H9 (cell line): ENCODE measurements around the gene LARGE1. TPM values are rescaled to one million over a fixed set of nuclear protein-coding genes. Genes with fewer than 3 reads are reported as not detected.

Experiments
- DNase-seq: peaks from one replicate; pipeline ENCODE4 v3.0.0-alpha.2; 2017
- H2AFZ ChIP-seq: one replicate; pipeline ENCODE4 v1.6.1; 2013; ENCODE audit warnings: mild to moderate bottlenecking, low read length, control low read depth, moderate library complexity
- H2AK5ac ChIP-seq: 2 replicates; pipeline ENCODE4 v1.6.1; 2013; ENCODE audit warnings: low read length, control low read depth, mixed read lengths; ENCODE audit not compliant: insufficient read length
- H2BK120ac ChIP-seq: one replicate; pipeline ENCODE4 v1.6.1; 2013; ENCODE audit warnings: low read depth, mild to moderate bottlenecking, low read length, control low read depth, inconsistent platforms; ENCODE audit not compliant: poor library complexity, severe bottlenecking
- H2BK12ac ChIP-seq: 2 replicates; pipeline ENCODE4 v1.6.1; 2013; ENCODE audit warnings: low read length, control low read depth, mixed read lengths, low read depth; ENCODE audit not compliant: insufficient read length
- H2BK15ac ChIP-seq: 2 replicates; pipeline ENCODE4 v1.6.1; 2013; ENCODE audit warnings: low read depth, low read length, control low read depth
- H2BK20ac ChIP-seq: one replicate; pipeline ENCODE4 v1.6.1; 2013; ENCODE audit warnings: low read depth, mild to moderate bottlenecking, low read length, control low read depth, inconsistent platforms; ENCODE audit not compliant: poor library complexity, severe bottlenecking
- H2BK5ac ChIP-seq: 2 replicates; pipeline ENCODE4 v1.6.1; 2013; ENCODE audit warnings: low read length, control low read depth, mixed read lengths; ENCODE audit not compliant: insufficient read length
- H3K14ac ChIP-seq: 2 replicates; pipeline ENCODE4 v1.6.1; 2013; ENCODE audit warnings: low read length, control low read depth; ENCODE audit not compliant: insufficient read depth
- H3K18ac ChIP-seq: 2 replicates; pipeline ENCODE4 v1.6.1; 2013; ENCODE audit warnings: low read depth, mild to moderate bottlenecking, mixed read lengths, low read length, control low read depth; ENCODE audit not compliant: insufficient read length
- H3K23ac ChIP-seq: 2 replicates; pipeline ENCODE4 v1.6.1; 2013; ENCODE audit warnings: low read length, control low read depth, mixed read lengths, low read depth; ENCODE audit not compliant: insufficient read length
- H3K23me2 ChIP-seq: 2 replicates; pipeline ENCODE4 v1.6.1; 2013; ENCODE audit warnings: low read depth, mild to moderate bottlenecking, mixed read lengths, low read length, control low read depth; ENCODE audit not compliant: insufficient read length, poor library complexity, severe bottlenecking
- H3K27ac ChIP-seq: 2 replicates; pipeline ENCODE4 v1.5.1; 2013; ENCODE audit warnings: low read length, control low read depth, mixed read lengths, low read depth; ENCODE audit not compliant: insufficient read length
- H3K27me3 ChIP-seq: 2 replicates; pipeline ENCODE4 v1.6.1; 2013; ENCODE audit warnings: low read length, control low read depth, inconsistent platforms; ENCODE audit not compliant: insufficient read depth
- H3K4ac ChIP-seq: 2 replicates; pipeline ENCODE4 v1.6.1; 2013; ENCODE audit warnings: low read depth, mild to moderate bottlenecking, control low read depth, inconsistent platforms, low read length, moderate library complexity
- H3K4me1 ChIP-seq: 2 replicates; pipeline ENCODE4 v1.6.1; 2013; ENCODE audit warnings: low read length, control low read depth, inconsistent platforms; ENCODE audit not compliant: insufficient read depth
- H3K4me2 ChIP-seq: 2 replicates; pipeline ENCODE4 v1.6.1; 2013; ENCODE audit warnings: low read length, control low read depth, mixed read lengths; ENCODE audit not compliant: insufficient read length, insufficient read depth
- H3K56ac ChIP-seq: 2 replicates; pipeline ENCODE4 v1.6.1; 2013; ENCODE audit warnings: low read depth, mild to moderate bottlenecking, mixed read lengths, low read length, control low read depth; ENCODE audit not compliant: insufficient read length
- H3K79me1 ChIP-seq: 2 replicates; pipeline ENCODE4 v1.6.1; 2013; ENCODE audit warnings: low read depth, mild to moderate bottlenecking, moderate library complexity, low read length, control low read depth, inconsistent platforms; ENCODE audit not compliant: insufficient read depth, poor library complexity, severe bottlenecking
- H3K79me2 ChIP-seq: 2 replicates; pipeline ENCODE4 v1.6.1; 2013; ENCODE audit warnings: low read length, control low read depth, inconsistent platforms; ENCODE audit not compliant: insufficient read depth
- H3K9ac ChIP-seq: 2 replicates; pipeline ENCODE4 v1.6.1; 2013; ENCODE audit warnings: low read length, control low read depth, mixed read lengths; ENCODE audit not compliant: insufficient read length; ENCODE audit errors: extremely low read depth
- H3K9me3 ChIP-seq: one replicate; pipeline ENCODE4 v1.6.1; 2013; ENCODE audit warnings: low read depth, low read length, inconsistent platforms; ENCODE audit not compliant: control insufficient read depth
- H3T11ph ChIP-seq: one replicate; pipeline ENCODE4 v1.6.1; 2013; ENCODE audit warnings: mild to moderate bottlenecking, low read length, control low read depth, inconsistent platforms
- H4K20me1 ChIP-seq: one replicate; pipeline ENCODE4 v1.6.1; 2013; ENCODE audit not compliant: control insufficient read depth, insufficient read length, insufficient read depth
- H4K5ac ChIP-seq: 2 replicates; pipeline ENCODE4 v1.6.1; 2013; ENCODE audit warnings: low read depth, mild to moderate bottlenecking, mixed read lengths, low read length, control low read depth; ENCODE audit not compliant: insufficient read length
- H4K8ac ChIP-seq: replicated peaks from 2 replicates; pipeline ENCODE4 v1.6.1; 2013; ENCODE audit warnings: low read length, control low read depth, mixed read lengths, low read depth; ENCODE audit not compliant: insufficient read length
- H4K91ac ChIP-seq: 2 replicates; pipeline ENCODE4 v1.6.1; 2013; ENCODE audit warnings: low read depth, mild to moderate bottlenecking, moderate library complexity, mixed read lengths, low read length, control low read depth; ENCODE audit not compliant: insufficient read length
- H3K27ac Mint-ChIP-seq, 3 experiments: 2 replicates in 2 of 3; 3 replicates in 1 of 3; pipeline ENCODE4 v1.8.0; 2020 to 2021; ENCODE audit warnings: mixed read lengths in 3 of 3, mild to moderate bottlenecking in 1 of 3, moderate library complexity in 1 of 3
- H3K27me3 Mint-ChIP-seq: 2 replicates; pipeline ENCODE4 v1.8.0; 2021; ENCODE audit warnings: low read depth, mild to moderate bottlenecking, moderate library complexity, mixed read lengths
- H3K36me3 Mint-ChIP-seq, 3 experiments: 2 replicates in 2 of 3; 3 replicates in 1 of 3; pipeline ENCODE4 v1.8.0; 2020 to 2021; ENCODE audit warnings: low read depth in 3 of 3, mixed read lengths in 3 of 3; ENCODE audit not compliant: insufficient read depth in 1 of 3
- H3K4me1 Mint-ChIP-seq, 2 experiments: 2 replicates each; pipeline ENCODE4 v1.8.0; 2020; ENCODE audit warnings: mixed read lengths in 2 of 2
- H3K4me3 Mint-ChIP-seq, 2 experiments: 2 replicates in 1 of 2; 3 replicates in 1 of 2; pipeline ENCODE4 v1.8.0; 2020 to 2021; ENCODE audit warnings: mild to moderate bottlenecking in 2 of 2, mixed read lengths in 2 of 2, moderate library complexity in 1 of 2
- H3K9me3 Mint-ChIP-seq, 2 experiments: 2 replicates in 1 of 2; 3 replicates in 1 of 2; pipeline ENCODE4 v1.8.0; 2020; ENCODE audit warnings: mild to moderate bottlenecking in 2 of 2, mixed read lengths in 2 of 2, moderate library complexity in 1 of 2
- CTCF ChIP-seq: fragments of 200-600 bp; sonication (generic); conservative IDR thresholded peaks from 3 replicates; pipeline ENCODE4 v1.8.0; 2021; ENCODE audit warnings: antibody characterized with exemption, mild to moderate bottlenecking
- WGBS: extraction: QIAGEN DNeasy Blood & Tissue Kit; methylation state at CpG from one replicate; pipeline ENCODE4 v1.1.7; 2013; ENCODE audit warnings: missing lambda C conversion rate, low lambda C conversion rate, mixed read lengths; ENCODE audit not compliant: insufficient read length; ENCODE audit errors: extremely low coverage; 5-methylcytosine and 5-hydroxymethylcytosine counted together
- total RNA-seq: library from RNA; stranded (reverse); gene quantifications from 2 replicates; pipeline ENCODE4 v1.2.1, GENCODE V29; 2021

Gene LARGE1
- total RNA-seq, 1 experiment from 2014 or later = 43.5 TPM

DNA sequence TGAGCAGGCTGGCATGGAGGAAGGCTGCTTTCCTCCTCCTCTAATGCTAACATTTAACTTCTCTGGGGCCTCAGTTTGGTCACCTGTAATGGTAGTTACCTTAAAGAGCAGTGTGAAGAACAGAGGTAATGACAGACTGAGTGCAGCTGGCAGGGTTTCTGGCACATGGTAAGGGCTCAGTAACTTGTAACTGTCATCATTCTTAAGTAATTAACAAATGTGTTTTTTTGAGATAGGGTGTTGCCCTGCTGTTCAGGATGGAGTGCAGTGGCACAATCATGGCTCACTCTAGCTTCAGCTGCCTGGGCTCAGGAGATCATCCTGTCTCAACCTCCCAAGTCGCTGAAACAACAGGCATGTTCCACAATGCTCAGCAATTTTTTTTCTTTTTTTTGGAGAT is 620.1 kb downstream of the LARGE1 start:
- no peak overlapping the region for H2BK15ac ChIP-seq
- no peak overlapping the region for H2BK120ac ChIP-seq
- no peak overlapping the region for H3T11ph ChIP-seq
- DNase-seq = no peak
- Mint-ChIP-seq H3K27ac (no peak overlapping the region), H3K27me3 (no peaks in the 10 kb centered on the region), H3K36me3 (peaks cover 0 to 3% (median 3%) of the 10 kb centered on the region in 3 experiments; a peak in 3 of 7 replicates), H3K4me3 (no peak overlapping the region), H3K4me1 (peaks cover 9 to 18% of the 10 kb centered on the region in 2 experiments), H3K9me3 (no peaks in the 10 kb centered on the region)
- H3K4me2 ChIP-seq = no peak overlapping the region
- WGBS = no CpG with 5 or more reads among the region's 1 CpG
- H3K79me2 ChIP-seq = no peaks in the 10 kb centered on the region
- H3K9me3 ChIP-seq = no peaks in the 10 kb centered on the region
- no peaks in the 10 kb centered on the region for H3K79me1 ChIP-seq
- H4K20me1 ChIP-seq = no peaks in the 10 kb centered on the region
- no peak overlapping the region for H2AK5ac ChIP-seq
- no peak overlapping the region for H3K23ac ChIP-seq
- H3K14ac ChIP-seq = no peak overlapping the region
- no peaks in the 10 kb centered on the region for H3K23me2 ChIP-seq
- H3K27me3 ChIP-seq = no peaks in the 10 kb centered on the region
- no peak overlapping the region for H2BK12ac ChIP-seq
- H3K27ac ChIP-seq = no peak overlapping the region
- H2BK20ac ChIP-seq = no peak overlapping the region
- H3K4ac ChIP-seq = no peak overlapping the region
- no peak overlapping the region for H3K56ac ChIP-seq
- no peak overlapping the region for H2AFZ ChIP-seq
- no peaks in the 10 kb centered on the region for H3K4me1 ChIP-seq
- H2BK5ac ChIP-seq = no peak overlapping the region
- no peak overlapping the region for H3K9ac ChIP-seq
- H3K18ac ChIP-seq = no peak overlapping the region
- H4K91ac ChIP-seq = no peak overlapping the region
- TF ChIP-seq CTCF = no peak
- H4K8ac ChIP-seq = no peak overlapping the region
- no peak overlapping the region for H4K5ac ChIP-seq
